Astrocyte (in vitro differentiated cells and primary cell): Measurements from ENCODE around the gene ALOX5. TPM values are rescaled to one million over a fixed set of nuclear protein-coding genes. Genes with fewer than 3 reads are reported as not detected.

Source experiments
- DNase-seq: peaks from one replicate; pipeline ENCODE4 v3.0.0-alpha.2; 2010; ENCODE audit warnings: low read depth
- FAIRE-seq: peaks from 2 replicates; lab custom pipeline; 2011; peaks lifted over from hg19 to GRCh38; lab: Jason Lieb, UNC
- H2AFZ ChIP-seq: 2 replicates; pipeline ENCODE4 v1.6.0; 2012; ENCODE audit warnings: low read depth, low read length, inconsistent platforms
- H3K27ac ChIP-seq: 2 replicates; pipeline ENCODE4 v1.5.1; 2011; ENCODE audit warnings: low read depth, low read length, inconsistent platforms
- H3K27me3 ChIP-seq: 2 replicates; pipeline ENCODE4 v1.6.0; 2011; ENCODE audit warnings: low read length, inconsistent platforms; ENCODE audit not compliant: insufficient read depth
- H3K36me3 ChIP-seq: 2 replicates; pipeline ENCODE4 v1.5.1; 2011; ENCODE audit warnings: low read length, inconsistent platforms; ENCODE audit not compliant: insufficient read depth
- H3K4me1 ChIP-seq: 2 replicates; pipeline ENCODE4 v1.5.1; 2011; ENCODE audit warnings: low read length, inconsistent platforms; ENCODE audit not compliant: insufficient read depth
- H3K4me2 ChIP-seq: 2 replicates; pipeline ENCODE4 v1.6.0; 2012; ENCODE audit warnings: low read length, inconsistent platforms
- H3K4me3 ChIP-seq: 2 replicates; pipeline ENCODE4 v1.5.1; 2011; ENCODE audit warnings: low read depth, mild to moderate bottlenecking, low read length, inconsistent platforms; ENCODE audit not compliant: insufficient read depth
- H3K79me2 ChIP-seq: 2 replicates; pipeline ENCODE4 v1.6.0; 2012; ENCODE audit warnings: mild to moderate bottlenecking, low read length, inconsistent platforms; ENCODE audit not compliant: insufficient read depth
- H3K9ac ChIP-seq: 2 replicates; pipeline ENCODE4 v1.6.0; 2012; ENCODE audit warnings: mild to moderate bottlenecking, low read length, inconsistent platforms
- H3K9me3 ChIP-seq: 2 replicates; pipeline ENCODE4 v1.5.1; 2012; ENCODE audit warnings: low read depth, mild to moderate bottlenecking, low read length, inconsistent platforms; ENCODE audit not compliant: insufficient read depth
- H4K20me1 ChIP-seq: 2 replicates; pipeline ENCODE4 v1.6.0; 2012; ENCODE audit warnings: low read length, inconsistent platforms; ENCODE audit not compliant: insufficient read depth
- H3K27ac Mint-ChIP-seq: one replicate; pipeline ENCODE4 v1.8.0; 2021; ENCODE audit warnings: mild to moderate bottlenecking, mixed read lengths; ENCODE audit not compliant: unreplicated experiment
- H3K27me3 Mint-ChIP-seq: one replicate; pipeline ENCODE4 v1.8.0; 2021; ENCODE audit warnings: low read depth, mixed read lengths; ENCODE audit not compliant: unreplicated experiment
- H3K36me3 Mint-ChIP-seq: one replicate; pipeline ENCODE4 v1.8.0; 2021; ENCODE audit warnings: low read depth, mixed read lengths; ENCODE audit not compliant: unreplicated experiment
- H3K4me1 Mint-ChIP-seq: one replicate; pipeline ENCODE4 v1.8.0; 2021; ENCODE audit warnings: low read depth, mixed read lengths; ENCODE audit not compliant: unreplicated experiment
- H3K4me3 Mint-ChIP-seq: one replicate; pipeline ENCODE4 v1.8.0; 2021; ENCODE audit warnings: mild to moderate bottlenecking, moderate library complexity, mixed read lengths; ENCODE audit not compliant: unreplicated experiment
- H3K9me3 Mint-ChIP-seq: one replicate; pipeline ENCODE4 v1.8.0; 2021; ENCODE audit warnings: mild to moderate bottlenecking, mixed read lengths; ENCODE audit not compliant: unreplicated experiment
- EZH2 ChIP-seq: IDR thresholded peaks from 2 replicates; pipeline ENCODE4 v1.6.1; 2012; ENCODE audit warnings: mild to moderate bottlenecking, low read length, inconsistent platforms; ENCODE audit not compliant: insufficient read depth
- total RNA-seq: library from RNA; stranded (reverse); gene quantifications from 2 replicates; pipeline ENCODE4 v1.2.1, GENCODE V29; 2021
- TF ChIP-seq, protein P1 (sequence below): IDR thresholded peaks from 2 replicates; pipeline ENCODE4 v1.5.1; 2011; ENCODE audit warnings: low read depth, mild to moderate bottlenecking, inconsistent platforms, low read length, moderate library complexity; ENCODE audit not compliant: insufficient read depth

The ALOX5 gene
- total RNA-seq, 1 donor from 2014 or later, result 1.0 TPM

DNA sequence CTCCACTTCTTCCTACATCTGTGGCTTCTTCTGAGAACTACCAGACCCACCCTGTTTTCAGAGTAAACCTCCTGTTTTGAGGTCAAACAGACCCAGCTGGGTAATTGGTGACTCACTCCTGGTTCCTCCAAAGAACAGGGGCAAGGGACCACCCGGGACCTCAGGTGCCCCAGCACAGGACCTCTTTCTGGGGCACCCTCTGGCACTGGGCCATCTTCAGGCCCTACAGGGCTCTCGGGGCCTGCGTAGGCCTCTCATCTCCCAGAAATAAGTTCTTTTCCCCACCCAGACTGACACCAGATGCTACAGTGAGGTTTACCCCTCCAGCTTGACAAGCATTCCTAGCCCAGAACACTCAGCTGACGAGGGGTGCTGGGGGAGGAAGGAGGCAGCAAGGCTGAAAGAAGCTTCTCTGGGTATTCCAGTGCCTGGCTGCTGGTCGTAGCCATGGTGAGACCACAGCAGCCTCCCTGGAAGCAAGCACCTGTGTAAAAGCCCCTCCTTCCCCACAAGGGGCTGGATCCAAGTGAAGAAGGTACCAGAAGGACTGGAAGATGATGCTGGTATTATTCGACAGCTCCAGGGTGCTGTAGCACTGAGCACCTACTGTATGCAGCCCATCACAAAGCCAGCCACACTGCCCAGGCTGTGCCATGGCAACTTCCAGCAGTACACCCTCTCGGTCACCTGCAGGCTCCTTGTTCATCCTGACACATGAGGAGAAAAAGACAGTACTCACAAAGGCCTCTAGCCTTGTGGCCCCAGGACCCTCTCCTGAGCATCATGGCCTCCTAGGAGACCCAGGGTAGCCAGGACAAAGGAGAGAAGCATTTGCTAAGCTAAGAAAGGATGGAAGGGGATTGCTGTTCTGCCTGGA, 47.4 kb downstream of the ALOX5 start:
- no peak overlapping the region for H3K27ac ChIP-seq
- peaks cover 17% of the 10 kb centered on the region for H3K4me1 Mint-ChIP-seq
- H2AFZ ChIP-seq, result no peak overlapping the region
- no peaks in the 10 kb centered on the region for H3K79me2 ChIP-seq
- FAIRE-seq (no peak), DNase-seq (no peak)
- peaks cover 3% of the 10 kb centered on the region for H3K9me3 Mint-ChIP-seq
- peaks cover 46% of the 10 kb centered on the region for H3K27me3 Mint-ChIP-seq
- H3K36me3 ChIP-seq, result no peaks in the 10 kb centered on the region
- H3K4me1 ChIP-seq, result peaks cover 2% of the 10 kb centered on the region
- H3K4me2 ChIP-seq, result no peak overlapping the region
- no peaks in the 10 kb centered on the region for H3K36me3 Mint-ChIP-seq
- no peak for TF ChIP-seq EZH2
- no peak overlapping the region for H3K4me3 Mint-ChIP-seq
- no peaks in the 10 kb centered on the region for H4K20me1 ChIP-seq
- no peaks in the 10 kb centered on the region for H3K9me3 ChIP-seq
- H3K9ac ChIP-seq, result no peak overlapping the region
- H3K4me3 ChIP-seq, result no peak overlapping the region
- H3K27ac Mint-ChIP-seq, result no peak overlapping the region
- no peaks in the 10 kb centered on the region for H3K27me3 ChIP-seq

DNA sequence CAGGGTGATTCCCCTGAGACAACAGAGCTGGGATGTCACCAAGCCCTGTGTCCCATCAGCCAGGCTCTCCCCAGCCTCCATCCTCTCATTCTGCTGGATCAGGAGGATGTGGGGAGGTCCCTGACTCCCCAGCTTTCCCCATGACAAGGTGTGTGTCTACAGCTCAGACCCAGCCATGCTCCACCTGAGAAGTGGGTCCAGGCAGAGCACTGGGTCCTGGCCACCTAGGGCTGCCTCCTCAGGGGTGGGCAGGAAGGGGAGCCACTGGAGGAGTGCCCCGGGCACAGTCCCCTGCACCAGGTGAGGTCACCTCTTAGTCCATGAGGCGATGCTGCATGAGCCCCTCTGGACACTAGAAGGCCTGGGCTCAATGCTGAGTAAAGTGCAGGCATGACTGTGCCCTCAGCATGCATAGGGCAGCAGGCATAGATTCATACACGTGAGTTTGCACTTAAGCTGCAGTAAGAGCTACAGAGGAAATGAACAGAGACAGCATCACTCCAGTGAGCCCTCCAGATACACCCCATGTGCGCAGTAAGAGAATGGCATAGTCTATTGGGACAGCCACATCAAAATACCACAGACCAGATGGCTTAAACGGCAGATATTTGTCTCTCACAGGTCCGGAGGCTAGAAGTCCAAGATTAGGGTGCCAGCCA, 48.3 kb downstream of the ALOX5 start:
- Histone ChIP-seq H3K4me1 (peaks cover 2% of the 10 kb centered on the region), H3K27me3 (peaks cover under 1% of the 10 kb centered on the region), H3K9ac (no peak overlapping the region), H3K79me2 (no peaks in the 10 kb centered on the region), H3K36me3 (no peaks in the 10 kb centered on the region), H3K4me3 (no peak overlapping the region), H3K9me3 (no peaks in the 10 kb centered on the region), H4K20me1 (no peaks in the 10 kb centered on the region), H2AFZ (no peak overlapping the region), H3K4me2 (no peak overlapping the region), H3K27ac (no peak overlapping the region)
- Mint-ChIP-seq H3K4me1 (peaks cover 19% of the 10 kb centered on the region), H3K4me3 (no peak overlapping the region), H3K27me3 (peaks cover 42% of the 10 kb centered on the region), H3K36me3 (no peaks in the 10 kb centered on the region), H3K9me3 (no peaks in the 10 kb centered on the region), H3K27ac (no peak overlapping the region)
- DNase-seq (no peak), FAIRE-seq (no peak)
- no peak for TF ChIP-seq EZH2
- TF ChIP-seq, protein P1, sequence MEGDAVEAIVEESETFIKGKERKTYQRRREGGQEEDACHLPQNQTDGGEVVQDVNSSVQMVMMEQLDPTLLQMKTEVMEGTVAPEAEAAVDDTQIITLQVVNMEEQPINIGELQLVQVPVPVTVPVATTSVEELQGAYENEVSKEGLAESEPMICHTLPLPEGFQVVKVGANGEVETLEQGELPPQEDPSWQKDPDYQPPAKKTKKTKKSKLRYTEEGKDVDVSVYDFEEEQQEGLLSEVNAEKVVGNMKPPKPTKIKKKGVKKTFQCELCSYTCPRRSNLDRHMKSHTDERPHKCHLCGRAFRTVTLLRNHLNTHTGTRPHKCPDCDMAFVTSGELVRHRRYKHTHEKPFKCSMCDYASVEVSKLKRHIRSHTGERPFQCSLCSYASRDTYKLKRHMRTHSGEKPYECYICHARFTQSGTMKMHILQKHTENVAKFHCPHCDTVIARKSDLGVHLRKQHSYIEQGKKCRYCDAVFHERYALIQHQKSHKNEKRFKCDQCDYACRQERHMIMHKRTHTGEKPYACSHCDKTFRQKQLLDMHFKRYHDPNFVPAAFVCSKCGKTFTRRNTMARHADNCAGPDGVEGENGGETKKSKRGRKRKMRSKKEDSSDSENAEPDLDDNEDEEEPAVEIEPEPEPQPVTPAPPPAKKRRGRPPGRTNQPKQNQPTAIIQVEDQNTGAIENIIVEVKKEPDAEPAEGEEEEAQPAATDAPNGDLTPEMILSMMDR, result no peak

DNA sequence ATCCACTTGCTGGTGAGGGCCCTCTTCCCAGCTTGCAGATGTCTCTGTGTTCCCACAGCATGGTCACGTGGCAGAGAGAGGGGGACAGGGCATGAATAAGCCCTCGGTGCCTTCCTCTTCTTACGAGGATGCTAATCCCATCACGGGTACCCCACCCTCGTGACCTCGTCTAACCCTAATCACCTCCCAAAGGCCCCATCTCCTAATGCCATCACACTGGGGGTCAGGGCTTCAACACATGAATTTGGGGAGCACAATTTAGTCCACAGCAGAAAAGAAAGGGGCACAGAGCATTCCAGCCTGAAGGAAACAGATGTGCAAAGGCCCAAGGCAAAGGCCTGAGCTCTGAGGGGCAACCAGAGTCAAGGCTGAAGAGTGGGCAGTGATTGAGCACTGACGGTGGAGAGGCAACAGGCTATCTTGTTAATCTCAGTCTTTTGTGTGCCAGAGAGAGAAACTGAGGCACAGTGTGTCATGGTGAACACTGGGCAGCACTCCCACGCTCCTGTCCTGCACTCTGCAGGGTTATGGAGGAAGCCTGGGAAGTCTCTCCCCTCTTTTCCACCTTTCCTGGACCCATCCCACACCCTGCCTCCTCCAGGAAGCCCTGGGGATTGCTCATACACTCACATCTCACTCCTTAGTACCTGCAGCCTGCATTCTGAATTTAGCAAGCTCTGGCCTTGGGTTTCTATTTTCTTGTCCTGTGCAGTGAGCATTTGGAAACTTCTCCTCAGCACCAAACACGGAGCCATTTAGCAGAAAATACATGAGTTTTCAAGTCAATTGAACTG, 49.0 kb downstream of the ALOX5 start:
- Histone ChIP-seq H3K79me2 (no peaks in the 10 kb centered on the region), H3K9ac (no peak overlapping the region), H4K20me1 (no peaks in the 10 kb centered on the region), H2AFZ (no peak overlapping the region), H3K9me3 (no peaks in the 10 kb centered on the region), H3K27ac (no peak overlapping the region), H3K36me3 (no peaks in the 10 kb centered on the region), H3K4me2 (no peak overlapping the region), H3K4me3 (no peak overlapping the region), H3K27me3 (peaks cover 5% of the 10 kb centered on the region), H3K4me1 (peaks cover 2% of the 10 kb centered on the region)
- DNase-seq, result no peak
- no peak for FAIRE-seq
- H3K4me1 Mint-ChIP-seq, result peaks cover 19% of the 10 kb centered on the region
- peaks cover 42% of the 10 kb centered on the region for H3K27me3 Mint-ChIP-seq
- no peaks in the 10 kb centered on the region for H3K36me3 Mint-ChIP-seq
- no peaks in the 10 kb centered on the region for H3K9me3 Mint-ChIP-seq
- no peak overlapping the region for H3K27ac Mint-ChIP-seq
- TF ChIP-seq, protein P1, result no peak
- no peak for TF ChIP-seq EZH2
- H3K4me3 Mint-ChIP-seq, result no peak overlapping the region
